ENCODE measurements around the gene CENPV. TPM values are rescaled to one million over a fixed set of nuclear protein-coding genes. Genes with fewer than 3 reads are reported as not detected.
A peak's percentile ranks its signal among the peaks of the same experiment; 100 is the strongest.

Gene CENPV
- total and polyA plus RNA-seq, 2 of the 13 experiments (the other 11 are each of a cell fraction or from before 2014, with no cell fraction given), result 193 to 292 TPM

- TF ChIP-seq FOXP4 (CRISPR knock-in tag; IDR thresholded peaks at IDR 0.05), result 0 out of 2 replicates have a peak, but pooled peaks have one; percentile 11
- no peak for TF ChIP-seq MIXL1 (CRISPR knock-in tag; IDR thresholded peaks at IDR 0.05)
- peak; percentile 56; the same call in 1 of the 2 replicates for TF ChIP-seq HDAC1 (CRISPR knock-in tag; IDR thresholded peaks at IDR 0.05)
- no peak for TF ChIP-seq ZBTB8A (CRISPR knock-in tag; IDR thresholded peaks at IDR 0.05; ENCODE audit: borderline replicate concordance, low read depth)
- TF ChIP-seq ASH2L (IDR thresholded peaks at IDR 0.05; ENCODE audit: insufficient read length, low read depth, low read length), result peak; percentile 22
- 0 out of 2 replicates have a peak, but pooled peaks have one; percentile 31 for TF ChIP-seq ZFP37 (CRISPR knock-in tag; IDR thresholded peaks at IDR 0.05; ENCODE audit: borderline replicate concordance)
- 0 out of 2 replicates have a peak, but pooled peaks have one; percentile 32 for TF ChIP-seq ZNF580 (CRISPR knock-in tag; IDR thresholded peaks at IDR 0.05; ENCODE audit: borderline replicate concordance, low read depth)
- peak; percentile 35 for TF ChIP-seq YY1 (IDR thresholded peaks at IDR 0.05; ENCODE audit: insufficient read depth, insufficient replicate concordance, low read depth, low read length)
- TF ChIP-seq BRCA1 (CRISPR knock-in tag; IDR thresholded peaks at IDR 0.05), result 0 out of 2 replicates have a peak, but pooled peaks have one; percentile 41
- TF ChIP-seq ZNF597 (CRISPR knock-in tag; IDR thresholded peaks at IDR 0.05), result no peak
- no peak for TF ChIP-seq MAFF (IDR thresholded peaks at IDR 0.05; ENCODE audit: low read depth, low read length)
- TF ChIP-seq ZNF124 (CRISPR knock-in tag; IDR thresholded peaks at IDR 0.05), result 0 out of 2 replicates have a peak, but pooled peaks have one; percentile 45
- no peak for TF ChIP-seq MEF2D (CRISPR knock-in tag; IDR thresholded peaks at IDR 0.05)
- TF ChIP-seq HNRNPLL (IDR thresholded peaks at IDR 0.05; ENCODE audit: low read depth, low read length, poor library complexity, severe bottlenecking), result peak; percentile 53
- TF ChIP-seq NBN (conservative IDR thresholded peaks at IDR 0.05), result no peak
- no peak for TF ChIP-seq ONECUT2 (CRISPR knock-in tag; IDR thresholded peaks at IDR 0.05)
- TF ChIP-seq ZNF501 (CRISPR knock-in tag; IDR thresholded peaks at IDR 0.05), result 0 out of 2 replicates have a peak, but pooled peaks have one; percentile 37
- no peak; the same call in 1 of the 2 replicates for TF ChIP-seq SPEN (CRISPR knock-in tag; IDR thresholded peaks at IDR 0.05; ENCODE audit: low read depth)
- TF ChIP-seq CSRNP2 (CRISPR knock-in tag; conservative IDR thresholded peaks at IDR 0.05; ENCODE audit: low read depth), result no peak
These were observed at the start of gene CENPV (continued) for GRCh38 chr17:16353317-16354174.

Measured in HepG2 (cell line).